Panc1 (cell line): ENCODE measurements around the gene RTCA. TPM values are rescaled to one million over a fixed set of nuclear protein-coding genes. Genes with fewer than 3 reads are reported as not detected.

Source experiments
- ATAC-seq: fragments of 200-7000 bp; cut with Tn5 transposase; 2 replicates; pipeline ENCODE4 v1.9.1; 2020; ENCODE audit warnings: mild to moderate bottlenecking, moderate library complexity
- BruUV-seq: library from RNA; stranded (reverse); fragments of 400-500 nt; replicated peaks from 2 replicates; lab custom pipeline; 2021; lab: Mats Ljungman, UMichigan
- CTCF ChIA-PET: fragments of 300-600 bp; sonication (Branson Sonifier 250); formaldehyde crosslinking; loops from one replicate; lab custom pipeline; 2022; ENCODE audit warnings: antibody characterized with exemption; lab: Charles Lee
- POLR2A ChIA-PET: fragments of 300-600 bp; sonication (Branson Sonifier 250); formaldehyde crosslinking; loops from one replicate; lab custom pipeline; 2022; ENCODE audit warnings: antibody characterized with exemption; lab: Charles Lee
- DNase-seq: peaks from one replicate; pipeline ENCODE4 v3.0.0-alpha.2; 2010; ENCODE audit warnings: low read depth, low spot score
- H3K27ac ChIP-seq: 2 replicates; pipeline ENCODE4 v1.5.1; 2011; ENCODE audit warnings: mild to moderate bottlenecking, low read length, inconsistent platforms
- H3K27me3 ChIP-seq: fragments of 200-500 bp; sonication (Bioruptor generic); 2 replicates; pipeline ENCODE4 v1.6.0; 2014; ENCODE audit warnings: low read length, inconsistent platforms; ENCODE audit not compliant: control insufficient read depth, insufficient read depth
- H3K36me3 ChIP-seq: fragments of 200-500 bp; sonication (Bioruptor generic); 2 replicates; pipeline ENCODE4 v1.5.1; 2014; ENCODE audit warnings: inconsistent platforms, mild to moderate bottlenecking, low read length, moderate library complexity; ENCODE audit not compliant: control insufficient read depth, insufficient read depth
- H3K4me1 ChIP-seq: 2 replicates; pipeline ENCODE4 v1.5.1; 2011; ENCODE audit warnings: inconsistent platforms, mild to moderate bottlenecking, low read length, moderate library complexity; ENCODE audit not compliant: control insufficient read depth, insufficient read depth
- H3K4me3 ChIP-seq, 2 experiments: 2 replicates each; pipeline ENCODE4 v1.5.1; 2011 to 2012; ENCODE audit warnings: low read depth in 2 of 2, low read length in 2 of 2, mild to moderate bottlenecking in 2 of 2, inconsistent platforms in 1 of 2, moderate library complexity in 1 of 2
- H3K9me3 ChIP-seq: fragments of 200-500 bp; sonication (Bioruptor generic); 2 replicates; pipeline ENCODE4 v1.5.1; 2014; ENCODE audit warnings: low read depth, mild to moderate bottlenecking, inconsistent platforms, low read length, moderate library complexity; ENCODE audit not compliant: control insufficient read depth, insufficient read depth
- POLR2AphosphoS5 ChIP-seq: IDR thresholded peaks from 2 replicates; pipeline ENCODE4 v1.6.1; 2012; ENCODE audit warnings: mild to moderate bottlenecking, low read depth, low read length, moderate library complexity
- SIN3A ChIP-seq: IDR thresholded peaks from 2 replicates; pipeline ENCODE4 v1.6.1; 2012; ENCODE audit warnings: low read depth, mild to moderate bottlenecking, low read length, moderate library complexity, borderline replicate concordance; ENCODE audit not compliant: insufficient read depth
- TCF7L2 ChIP-seq: IDR thresholded peaks from 2 replicates; pipeline ENCODE4 v1.6.1; 2011; ENCODE audit warnings: mild to moderate bottlenecking, low read depth, low read length, inconsistent platforms
- in situ Hi-C: cut with HindIII; loops from 2 replicates; pipeline ENCODE4 v1.10.0; 2016; ENCODE audit warnings: low sequenced_read_pairs, low pct_unique_long_range_greater_than_20kb
- intact Hi-C: fragments of 100-400 bp; cut with micrococcal nuclease; formaldehyde crosslinking; loops from one replicate; pipeline ENCODE4 v1.10.0; 2022; ENCODE audit not compliant: unreplicated experiment
- total RNA-seq: library from RNA; stranded (reverse); gene quantifications from one replicate; pipeline ENCODE4 v1.2.1, GENCODE V29; 2021; ENCODE audit not compliant: unreplicated experiment
- TF ChIP-seq, protein P1 (sequence below): fragments of 450-650 bp; IDR thresholded peaks from 2 replicates; pipeline ENCODE4 v1.5.1; 2017; ENCODE audit warnings: mild to moderate bottlenecking
- TF ChIP-seq, protein P2 (sequence below), 2 experiments: IDR thresholded peaks; 2 replicates each; pipeline ENCODE4 v1.6.1; 2011 to 2012; ENCODE audit warnings: low read depth in 2 of 2, control low read depth in 1 of 2, low read length in 1 of 2, mild to moderate bottlenecking in 1 of 2, moderate library complexity in 1 of 2; ENCODE audit not compliant: insufficient read depth in 1 of 2

RTCA gene
- total RNA-seq, 1 experiment from 2014 or later: 33.1 TPM

DNA sequence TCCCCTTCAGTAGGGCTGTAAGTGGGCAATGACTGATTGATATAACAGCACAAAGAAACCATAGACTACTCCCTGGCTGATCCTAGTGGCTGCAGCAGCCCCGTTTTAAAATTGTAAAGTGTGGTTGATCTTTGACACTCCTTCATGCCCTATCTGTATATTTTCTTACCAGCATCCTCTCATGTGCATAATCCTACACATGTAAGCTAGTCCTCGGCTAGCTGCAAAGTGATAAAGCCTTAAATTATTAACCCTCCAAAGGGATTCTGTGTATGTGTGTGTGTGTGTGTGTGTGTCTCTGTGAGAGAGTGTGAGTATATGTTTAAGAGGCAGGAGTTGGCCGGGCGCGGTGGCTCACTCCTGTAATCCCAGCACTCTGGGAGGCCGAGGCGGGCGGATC lies 55.5 kb downstream of the RTCA start:
- H3K36me3 ChIP-seq: no peaks in the 10 kb centered on the region
- intact Hi-C loops: no loop called here
- CTCF ChIA-PET: no interaction called here
- H3K4me3 ChIP-seq: no peak overlapping the region
- no peak overlapping the region for H3K27ac ChIP-seq
- DNase-seq (no peak), ATAC-seq (no peak)
- POLR2A ChIA-PET: no interaction called here
- no peaks in the 10 kb centered on the region for H3K4me1 ChIP-seq
- no peaks in the 10 kb centered on the region for H3K9me3 ChIP-seq
- BruUV-seq: no TSS peak
- in situ Hi-C loops: no loop called here
- TF ChIP-seq, protein P1, sequence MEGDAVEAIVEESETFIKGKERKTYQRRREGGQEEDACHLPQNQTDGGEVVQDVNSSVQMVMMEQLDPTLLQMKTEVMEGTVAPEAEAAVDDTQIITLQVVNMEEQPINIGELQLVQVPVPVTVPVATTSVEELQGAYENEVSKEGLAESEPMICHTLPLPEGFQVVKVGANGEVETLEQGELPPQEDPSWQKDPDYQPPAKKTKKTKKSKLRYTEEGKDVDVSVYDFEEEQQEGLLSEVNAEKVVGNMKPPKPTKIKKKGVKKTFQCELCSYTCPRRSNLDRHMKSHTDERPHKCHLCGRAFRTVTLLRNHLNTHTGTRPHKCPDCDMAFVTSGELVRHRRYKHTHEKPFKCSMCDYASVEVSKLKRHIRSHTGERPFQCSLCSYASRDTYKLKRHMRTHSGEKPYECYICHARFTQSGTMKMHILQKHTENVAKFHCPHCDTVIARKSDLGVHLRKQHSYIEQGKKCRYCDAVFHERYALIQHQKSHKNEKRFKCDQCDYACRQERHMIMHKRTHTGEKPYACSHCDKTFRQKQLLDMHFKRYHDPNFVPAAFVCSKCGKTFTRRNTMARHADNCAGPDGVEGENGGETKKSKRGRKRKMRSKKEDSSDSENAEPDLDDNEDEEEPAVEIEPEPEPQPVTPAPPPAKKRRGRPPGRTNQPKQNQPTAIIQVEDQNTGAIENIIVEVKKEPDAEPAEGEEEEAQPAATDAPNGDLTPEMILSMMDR: no peak
- TF ChIP-seq POLR2AphosphoS5: no peak
- no peak for TF ChIP-seq SIN3A
- no peak for TF ChIP-seq TCF7L2
- TF ChIP-seq, protein P2, sequence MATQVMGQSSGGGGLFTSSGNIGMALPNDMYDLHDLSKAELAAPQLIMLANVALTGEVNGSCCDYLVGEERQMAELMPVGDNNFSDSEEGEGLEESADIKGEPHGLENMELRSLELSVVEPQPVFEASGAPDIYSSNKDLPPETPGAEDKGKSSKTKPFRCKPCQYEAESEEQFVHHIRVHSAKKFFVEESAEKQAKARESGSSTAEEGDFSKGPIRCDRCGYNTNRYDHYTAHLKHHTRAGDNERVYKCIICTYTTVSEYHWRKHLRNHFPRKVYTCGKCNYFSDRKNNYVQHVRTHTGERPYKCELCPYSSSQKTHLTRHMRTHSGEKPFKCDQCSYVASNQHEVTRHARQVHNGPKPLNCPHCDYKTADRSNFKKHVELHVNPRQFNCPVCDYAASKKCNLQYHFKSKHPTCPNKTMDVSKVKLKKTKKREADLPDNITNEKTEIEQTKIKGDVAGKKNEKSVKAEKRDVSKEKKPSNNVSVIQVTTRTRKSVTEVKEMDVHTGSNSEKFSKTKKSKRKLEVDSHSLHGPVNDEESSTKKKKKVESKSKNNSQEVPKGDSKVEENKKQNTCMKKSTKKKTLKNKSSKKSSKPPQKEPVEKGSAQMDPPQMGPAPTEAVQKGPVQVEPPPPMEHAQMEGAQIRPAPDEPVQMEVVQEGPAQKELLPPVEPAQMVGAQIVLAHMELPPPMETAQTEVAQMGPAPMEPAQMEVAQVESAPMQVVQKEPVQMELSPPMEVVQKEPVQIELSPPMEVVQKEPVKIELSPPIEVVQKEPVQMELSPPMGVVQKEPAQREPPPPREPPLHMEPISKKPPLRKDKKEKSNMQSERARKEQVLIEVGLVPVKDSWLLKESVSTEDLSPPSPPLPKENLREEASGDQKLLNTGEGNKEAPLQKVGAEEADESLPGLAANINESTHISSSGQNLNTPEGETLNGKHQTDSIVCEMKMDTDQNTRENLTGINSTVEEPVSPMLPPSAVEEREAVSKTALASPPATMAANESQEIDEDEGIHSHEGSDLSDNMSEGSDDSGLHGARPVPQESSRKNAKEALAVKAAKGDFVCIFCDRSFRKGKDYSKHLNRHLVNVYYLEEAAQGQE (IDR thresholded peaks at IDR 0.05; ENCODE audit: insufficient read depth in 1 of 2, low read depth in 2 of 2, low read length in 1 of 2): no peak
- H3K27me3 ChIP-seq: no peaks in the 10 kb centered on the region

- Histone ChIP-seq H3K36me3 (no peaks in the 10 kb centered on the region), H3K27ac (no peak overlapping the region), H3K27me3 (no peaks in the 10 kb centered on the region), H3K4me1 (no peaks in the 10 kb centered on the region), H3K9me3 (no peaks in the 10 kb centered on the region), H3K4me3 (no peak overlapping the region)
- ChIA-PET POLR2A (interaction anchor here (0.6 kb wide), 1 partner anchor 53 kb away, joined by 6 read pairs; no protein-coding TSS in a partner anchor), CTCF (no interaction called here)
- DNase-seq: no peak
- TF ChIP-seq, protein P2 (IDR thresholded peaks at IDR 0.05; ENCODE audit: insufficient read depth in 1 of 2, low read depth in 2 of 2, low read length in 1 of 2): no peak
- in situ Hi-C loops (no loop called here), intact Hi-C loops (no loop called here)
- ATAC-seq: no peak
- no TSS peak for BruUV-seq
These were observed 56.6 kb downstream of the RTCA start for GRCh38 chr1:100322436-100323211.
